Stimulated activated CD4-positive, alpha-beta T cell treated with anti-CD3 and anti-CD28 coated beads, TNF-alpha, amount 100 ng/mL, for 1 hour (primary cell): ENCODE results near the gene ITPRIPL1.
"Not testable (repeated sequence)": the region's sequence is repeated elsewhere in the genome, so short reads cannot be mapped to it uniquely, and the experiment has no call there.

Source experiments
- DNase-seq, 3 donors: peaks; one replicate each; pipeline ENCODE4 v3.0.0-alpha.2; 2020; ENCODE audit warnings: low read depth in 3 of 3, low spot score in 1 of 3

The ITPRIPL1 gene

DNA sequence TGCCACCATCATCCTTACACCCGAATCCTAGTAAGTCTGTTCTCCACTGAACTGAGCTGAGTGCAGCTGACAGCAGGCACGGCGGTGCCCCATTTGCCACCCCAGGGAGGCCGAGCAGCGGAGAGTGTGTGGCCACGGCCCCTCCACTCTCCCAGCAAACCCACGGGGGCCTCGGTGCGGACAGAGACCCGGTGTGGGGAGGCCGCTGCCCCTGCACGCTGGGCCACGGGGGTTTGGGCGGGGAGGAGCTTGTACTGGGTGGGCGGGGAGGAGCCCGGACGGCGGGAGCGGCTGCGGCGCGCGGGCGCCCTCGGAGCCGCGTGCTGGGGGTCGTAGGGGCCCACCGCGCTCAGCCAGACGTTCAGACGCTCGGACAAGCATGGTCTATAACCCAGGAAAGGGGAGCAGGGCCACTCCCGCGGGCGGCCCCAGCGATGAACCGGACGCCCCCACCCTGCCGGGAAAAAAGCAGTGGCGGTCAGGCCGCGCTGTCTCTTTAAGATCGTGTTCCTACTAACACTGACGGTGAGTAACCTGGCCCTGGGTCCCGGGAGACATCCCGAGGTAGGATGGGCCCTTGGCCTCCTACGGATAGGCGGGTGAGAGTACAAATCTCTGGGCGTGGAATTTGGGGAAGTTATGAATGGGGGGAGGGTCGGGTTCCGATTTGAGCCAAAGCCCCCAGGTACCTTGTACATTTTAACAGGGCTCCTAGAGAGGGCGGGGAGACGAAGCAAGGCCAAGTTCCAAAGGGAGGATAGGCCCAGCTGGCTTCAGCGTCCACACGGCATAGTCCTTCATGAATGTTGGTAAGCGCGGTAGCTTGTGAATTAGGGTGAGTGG, at the start of gene ITPRIPL1:
ITPRIPL1 (plus strand) TSS at position 277 of the 843 bp plus-strand sequence; CDS start at position 800, 523 bp downstream.
- DNase-seq: peak in 1 of 3 donors; percentile 23

DNA sequence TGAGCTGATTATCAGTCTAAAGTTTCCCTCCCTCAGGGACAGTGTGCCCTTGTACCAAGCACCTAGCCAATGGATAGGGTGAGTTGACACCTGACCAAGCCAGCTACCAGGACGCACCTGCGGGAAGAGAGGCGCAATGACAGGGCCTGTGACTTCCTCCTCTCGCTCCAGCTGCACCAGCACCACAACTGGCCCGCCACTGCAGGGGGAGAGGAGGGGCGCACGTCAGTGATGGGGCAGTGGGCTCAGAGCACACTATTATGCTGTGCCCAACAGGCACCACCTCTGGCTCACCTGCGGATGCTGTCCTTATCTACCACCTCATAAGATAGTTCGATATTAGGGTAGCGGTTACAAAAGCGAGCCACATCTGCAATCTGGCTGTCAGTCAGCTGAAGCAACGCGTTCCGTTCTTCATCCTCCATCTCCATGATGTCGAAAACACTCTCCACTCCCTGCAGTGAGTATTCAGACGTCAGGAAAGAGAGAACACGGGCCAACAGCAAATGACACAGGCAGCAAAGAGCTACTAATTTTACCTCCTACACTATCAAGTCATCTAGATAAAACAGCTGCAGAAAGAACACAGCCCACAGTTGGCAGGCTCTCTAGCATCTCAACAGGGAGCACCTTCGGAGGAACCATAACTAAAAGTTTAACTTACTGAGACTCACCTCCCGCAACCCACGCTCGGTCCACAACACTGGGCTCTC, 48.2 kb upstream of the ITPRIPL1 start:
- DNase-seq: no peak

DNA sequence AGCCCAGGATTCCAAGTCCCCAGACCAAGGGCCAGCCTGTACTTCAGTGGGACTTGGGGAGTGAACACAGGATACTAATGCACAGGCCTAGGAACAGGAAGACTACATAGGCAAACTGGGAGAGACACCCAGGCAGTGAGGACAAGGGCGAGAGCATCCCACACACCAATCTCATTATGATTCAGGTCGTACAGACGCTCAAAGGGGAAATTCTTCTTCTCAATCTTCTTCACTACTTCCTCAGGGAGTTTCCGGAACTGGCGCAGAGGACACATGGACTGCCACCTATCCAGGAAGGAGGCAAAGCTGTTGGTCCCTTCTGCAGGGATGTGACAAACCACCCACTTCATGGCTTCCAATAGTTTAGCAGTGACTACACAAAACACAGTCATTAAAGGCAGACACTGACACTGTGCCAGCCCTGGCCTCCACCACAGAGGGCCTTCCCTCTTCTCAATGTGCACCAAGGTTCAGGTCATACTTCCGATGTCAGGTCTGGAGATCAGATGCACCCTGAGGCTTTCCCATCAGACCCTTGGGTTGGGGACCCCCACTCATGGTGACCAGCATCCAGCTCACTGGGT, 37.8 kb upstream of the ITPRIPL1 start:
- DNase-seq: no peak

GRCh38 chr2:96291751-96292150, 33.4 kb upstream of the ITPRIPL1 start:
- no peak for DNase-seq

DNA sequence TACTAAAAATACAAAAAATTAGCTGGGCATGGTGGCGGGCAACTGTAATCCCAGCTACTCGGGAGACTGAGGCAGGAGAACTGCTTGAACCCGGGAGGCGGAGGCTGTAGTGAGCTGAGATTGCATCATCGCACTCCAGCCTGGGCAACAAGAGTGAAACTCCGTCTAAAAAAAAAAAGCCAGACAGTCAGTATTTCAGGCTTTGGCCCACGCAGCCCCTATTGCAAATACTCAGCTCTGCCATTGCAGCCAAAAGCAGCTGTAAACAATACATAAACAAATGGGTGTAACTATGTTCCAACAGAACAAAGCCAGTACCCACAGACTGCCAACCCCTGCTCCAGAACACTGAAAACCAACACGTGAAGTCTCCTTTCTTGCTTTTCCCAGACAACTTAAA, 30.8 kb upstream of the ITPRIPL1 start:
- not testable (repeated sequence) for DNase-seq

DNA sequence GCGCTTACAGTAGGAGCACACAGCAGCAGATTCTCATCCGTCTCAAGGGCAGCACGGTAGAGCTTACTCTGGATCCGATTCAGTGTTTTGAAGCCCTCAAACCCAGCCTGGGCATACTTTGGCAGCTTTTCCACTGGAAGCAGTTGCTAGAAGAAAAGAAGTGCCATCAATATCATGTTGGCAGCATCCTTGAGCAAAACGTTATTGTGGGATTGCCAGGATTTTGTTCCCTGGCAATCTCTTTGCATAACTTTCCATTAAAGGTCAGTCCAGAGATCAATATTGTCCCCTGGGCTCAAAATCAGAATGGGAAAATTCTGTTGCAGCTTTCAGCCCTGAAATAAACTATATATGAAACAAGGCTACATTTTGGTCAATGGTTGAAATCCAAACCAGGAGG, 28.2 kb upstream of the ITPRIPL1 start:
- no peak for DNase-seq

GRCh38 chr2:96301865-96302264, 23.3 kb upstream of the ITPRIPL1 start:
- DNase-seq: no peak

DNA sequence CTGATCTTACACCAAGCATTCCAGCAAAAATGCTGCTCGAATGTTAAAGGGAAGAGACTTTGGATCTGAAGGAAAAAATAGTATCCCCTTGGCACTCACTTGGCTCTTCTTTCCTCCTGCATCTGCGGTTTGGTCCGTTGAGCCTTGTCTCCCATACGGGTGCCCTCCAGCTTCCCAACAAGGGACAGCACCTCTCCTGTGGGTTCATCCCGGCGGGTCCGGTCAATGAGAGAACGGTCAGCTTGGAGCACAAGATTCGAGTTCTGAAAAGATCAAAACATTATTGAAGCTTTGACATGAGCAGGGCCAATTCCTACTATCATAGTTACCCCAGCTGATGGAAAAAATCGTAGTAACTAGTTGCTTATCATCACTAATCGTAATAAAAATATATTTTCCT, 20.5 kb upstream of the ITPRIPL1 start:
- DNase-seq: no peak

DNA sequence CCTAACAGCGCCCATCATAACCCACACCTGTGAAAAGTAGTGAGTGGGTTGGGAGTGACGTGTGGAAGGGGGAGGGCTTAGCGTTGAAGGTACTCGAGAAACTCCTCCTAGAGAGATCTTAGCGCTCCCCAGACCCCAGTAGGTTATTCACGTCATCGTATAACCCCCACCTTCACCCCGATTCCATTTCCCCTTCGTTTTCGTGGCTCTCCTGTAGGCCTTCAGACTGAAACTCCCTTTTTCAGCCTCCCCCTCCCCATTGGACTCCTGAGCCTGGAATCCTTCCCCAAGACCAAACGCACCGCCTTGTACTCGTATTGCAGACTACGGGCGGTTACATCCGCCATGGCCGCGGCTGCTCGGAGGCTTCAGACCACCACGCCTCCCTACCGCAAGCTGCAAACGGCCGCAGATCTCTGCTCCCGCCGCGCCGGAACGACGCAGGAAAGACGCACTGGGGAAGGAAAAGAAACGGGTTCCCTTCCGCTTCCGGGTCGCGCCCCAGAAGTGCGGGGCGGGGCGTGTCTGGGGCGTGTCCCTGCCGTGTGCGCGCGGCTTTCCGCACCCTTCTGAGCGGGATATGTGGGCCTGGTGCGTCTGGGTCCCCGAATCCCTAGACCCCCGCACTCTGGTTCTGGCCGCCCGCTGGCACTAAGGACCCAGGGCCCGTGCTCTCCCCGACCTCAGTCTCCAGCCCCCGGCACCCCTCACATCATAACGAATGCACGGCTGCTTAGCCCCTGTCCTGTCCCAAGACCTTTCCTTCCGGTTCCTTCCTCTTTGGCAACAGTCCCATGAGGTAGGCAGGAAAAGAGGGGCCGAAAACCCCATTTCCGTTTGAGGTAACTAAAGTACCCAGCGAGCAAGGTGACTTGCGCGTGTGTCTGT, 19.8 kb upstream of the ITPRIPL1 start, which contains the start of gene SNRNP200:
SNRNP200 (minus strand) TSS at position 456 of the 888 bp plus-strand sequence; CDS start at position 347, 109 bp downstream.
- DNase-seq: peak; percentile 64 to 83 (median 72)

DNA sequence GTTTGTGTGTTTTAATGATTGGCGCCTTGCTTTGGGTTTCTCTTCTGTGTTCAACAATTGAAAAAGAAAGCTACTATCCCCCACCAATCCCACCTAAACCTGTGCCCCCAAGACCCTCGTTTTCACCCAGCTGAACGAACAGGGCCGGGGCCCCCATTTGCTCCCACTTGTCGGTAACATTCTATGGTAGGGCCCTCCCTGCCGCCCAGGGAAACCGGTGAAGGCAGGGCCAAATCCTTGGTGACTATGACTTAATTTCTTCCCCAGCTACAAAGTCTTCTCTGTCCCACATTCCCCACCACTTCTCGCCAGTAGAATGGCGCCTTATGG, 19.2 kb upstream of the ITPRIPL1 start:
- no peak for DNase-seq

DNA sequence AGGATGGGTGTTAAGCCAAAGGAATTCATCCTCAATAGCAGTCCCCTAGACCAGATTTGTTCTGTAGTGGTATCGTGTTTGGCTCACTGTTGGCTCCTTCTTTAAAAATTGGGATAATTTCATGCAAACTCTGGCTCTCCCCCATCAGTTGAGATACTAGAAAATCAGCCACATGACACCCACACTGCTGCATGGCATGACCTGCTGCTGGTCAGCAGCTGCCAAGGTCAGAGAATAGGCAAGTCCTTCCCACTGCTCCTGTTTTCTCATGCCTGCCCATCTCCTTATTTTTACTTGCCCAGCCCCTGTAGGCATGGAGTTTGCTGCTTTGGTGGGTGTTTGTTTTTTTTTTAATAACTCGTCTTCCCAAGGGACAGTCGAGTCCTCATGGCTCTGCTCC, 18.7 kb upstream of the ITPRIPL1 start:
- DNase-seq: no peak

- no peak for DNase-seq
Observed at GRCh38 chr2:96308248-96308647, 16.9 kb upstream of the ITPRIPL1 start.

DNA sequence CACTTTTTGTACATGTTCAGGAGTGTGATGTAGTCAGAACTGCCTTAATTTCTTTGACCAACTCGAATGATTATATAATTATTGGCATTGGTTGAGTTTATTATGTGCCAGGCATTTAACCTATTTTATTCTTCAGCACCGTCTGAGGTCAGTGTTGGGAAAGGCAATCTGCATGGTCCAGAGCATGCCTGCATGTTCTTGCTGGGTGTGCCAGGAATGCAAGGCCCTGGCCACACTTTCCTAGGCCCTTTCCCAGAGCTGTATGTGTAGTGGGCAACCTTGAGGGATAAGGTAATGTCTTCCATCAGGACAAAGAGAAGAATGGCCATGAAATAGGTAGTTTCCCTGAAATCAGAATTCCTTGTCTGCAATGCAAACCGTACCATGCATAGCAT, 10.1 kb upstream of the ITPRIPL1 start:
- no peak for DNase-seq

GRCh38 chr2:96315400-96316071, 9.6 kb upstream of the ITPRIPL1 start:
- DNase-seq: no peak

DNA sequence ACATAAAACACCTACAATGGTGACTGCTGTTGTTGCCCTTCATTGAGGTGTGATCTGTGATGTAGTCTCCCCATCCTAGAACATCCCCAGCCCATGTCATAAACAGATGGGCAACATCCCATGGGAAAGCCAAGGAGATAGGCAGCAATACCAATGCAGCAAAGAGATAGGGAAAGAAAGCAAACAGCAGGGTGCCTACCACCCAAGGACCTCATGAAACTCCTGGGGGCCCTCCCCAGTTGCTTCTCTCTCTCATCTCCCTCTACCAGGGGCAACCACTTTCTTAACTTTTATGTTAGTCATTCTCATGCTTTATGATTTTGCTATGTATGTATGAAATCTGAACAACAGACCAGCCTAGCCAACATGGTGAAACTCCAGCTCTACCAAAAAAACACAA, 8.1 kb upstream of the ITPRIPL1 start:
- no peak for DNase-seq

DNA sequence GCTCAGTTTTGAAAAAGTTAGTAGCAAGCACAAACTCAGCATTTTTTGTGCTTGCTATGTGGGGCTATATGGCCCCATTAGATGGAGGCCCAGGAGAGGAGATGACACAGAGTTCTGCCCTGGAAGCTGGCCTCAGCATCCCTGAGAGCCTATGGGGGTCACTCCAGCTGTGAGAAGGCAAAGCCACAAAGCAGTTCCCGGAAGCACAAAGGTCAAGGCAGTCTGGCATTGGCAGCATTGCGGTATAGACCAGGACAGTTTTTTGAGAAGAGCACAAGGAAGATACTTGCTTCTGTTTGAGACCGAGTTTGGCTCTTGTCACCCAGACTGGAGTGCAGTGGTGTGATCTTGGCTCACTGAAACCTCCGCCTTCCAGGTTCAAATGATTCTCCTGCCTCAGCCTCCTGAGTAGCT, 7.5 kb upstream of the ITPRIPL1 start:
- DNase-seq: no peak

DNA sequence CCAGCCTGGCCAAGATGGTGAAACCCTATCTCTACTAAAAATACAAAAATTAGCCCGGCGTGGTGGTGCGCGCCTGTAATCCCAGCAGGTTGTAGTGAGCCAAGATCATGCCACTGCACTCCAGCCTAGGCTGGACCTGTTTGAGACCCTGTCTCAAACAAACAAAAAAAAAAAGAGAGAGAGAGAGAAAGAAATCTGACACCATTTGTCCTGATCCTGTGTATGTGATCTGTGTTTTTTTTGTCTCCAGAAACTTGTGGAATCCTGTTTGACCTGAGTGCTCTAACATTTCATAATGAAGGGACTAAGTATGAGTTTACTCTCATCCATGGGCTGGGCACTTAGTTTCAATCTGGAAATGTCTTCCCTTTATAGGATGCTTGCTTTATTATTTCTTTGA, 6.4 kb upstream of the ITPRIPL1 start:
- DNase-seq: no peak

DNA sequence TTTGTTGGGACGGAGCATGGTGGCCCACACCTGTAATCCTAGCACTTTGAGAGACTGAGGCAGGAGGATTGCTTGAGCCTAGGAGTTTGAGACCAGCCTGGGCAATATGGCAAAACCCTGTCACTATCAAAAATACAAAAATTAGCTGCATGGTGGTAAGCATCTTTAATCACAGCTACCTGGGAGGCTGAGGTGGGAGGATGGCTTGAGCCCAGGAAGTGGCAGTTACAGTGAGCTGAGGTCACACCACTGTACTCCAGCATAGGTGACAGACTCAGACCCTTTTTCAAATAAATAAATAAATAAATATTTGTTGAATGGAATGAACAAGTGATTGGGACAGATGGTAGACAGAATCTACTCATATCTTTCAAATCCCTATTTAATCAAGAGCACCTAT, 5.7 kb upstream of the ITPRIPL1 start:
- no peak for DNase-seq

DNA sequence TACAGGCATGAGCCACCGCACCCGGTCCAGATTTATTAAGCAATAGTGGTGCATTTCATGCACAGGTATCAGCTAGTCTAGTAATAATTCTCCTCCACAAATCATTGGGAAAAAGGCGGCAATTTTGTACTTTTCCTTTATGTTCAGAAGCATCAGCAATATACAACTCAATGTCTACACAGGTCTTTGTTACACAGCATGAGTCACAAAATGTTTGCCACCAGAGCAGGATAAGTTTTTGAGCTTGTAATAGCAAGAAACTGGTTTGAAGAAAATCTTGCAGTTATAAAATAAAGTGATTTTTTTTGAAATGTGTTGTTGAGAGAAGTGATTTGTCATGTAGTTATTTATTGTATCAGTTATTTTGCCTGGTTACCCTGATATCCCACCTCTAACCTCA, 4.8 kb upstream of the ITPRIPL1 start:
- DNase-seq: no peak
